Stimulated activated naive CD8-positive, alpha-beta T cell treated with anti-CD3 and anti-CD28 coated beads, Interleukin-15, Interleukin-2, amounts not matched to agents 100 U/mL and 50 U/mL, for 24 hours (primary cell): ENCODE measurements around the gene SCML1.
A peak's percentile ranks its signal among the peaks of the same experiment; 100 is the strongest.
"Not testable (repeated sequence)": the region's sequence is repeated elsewhere in the genome, so short reads cannot be mapped to it uniquely, and the experiment has no call there.

ENCODE experiments used
- ATAC-seq: fragments of 150-1000 bp; cut with Tn5 transposase; one replicate; pipeline ENCODE4 v1.10.0; 2021
- DNase-seq: peaks from one replicate; pipeline ENCODE4 v3.0.0; 2021

SCML1 gene

DNA sequence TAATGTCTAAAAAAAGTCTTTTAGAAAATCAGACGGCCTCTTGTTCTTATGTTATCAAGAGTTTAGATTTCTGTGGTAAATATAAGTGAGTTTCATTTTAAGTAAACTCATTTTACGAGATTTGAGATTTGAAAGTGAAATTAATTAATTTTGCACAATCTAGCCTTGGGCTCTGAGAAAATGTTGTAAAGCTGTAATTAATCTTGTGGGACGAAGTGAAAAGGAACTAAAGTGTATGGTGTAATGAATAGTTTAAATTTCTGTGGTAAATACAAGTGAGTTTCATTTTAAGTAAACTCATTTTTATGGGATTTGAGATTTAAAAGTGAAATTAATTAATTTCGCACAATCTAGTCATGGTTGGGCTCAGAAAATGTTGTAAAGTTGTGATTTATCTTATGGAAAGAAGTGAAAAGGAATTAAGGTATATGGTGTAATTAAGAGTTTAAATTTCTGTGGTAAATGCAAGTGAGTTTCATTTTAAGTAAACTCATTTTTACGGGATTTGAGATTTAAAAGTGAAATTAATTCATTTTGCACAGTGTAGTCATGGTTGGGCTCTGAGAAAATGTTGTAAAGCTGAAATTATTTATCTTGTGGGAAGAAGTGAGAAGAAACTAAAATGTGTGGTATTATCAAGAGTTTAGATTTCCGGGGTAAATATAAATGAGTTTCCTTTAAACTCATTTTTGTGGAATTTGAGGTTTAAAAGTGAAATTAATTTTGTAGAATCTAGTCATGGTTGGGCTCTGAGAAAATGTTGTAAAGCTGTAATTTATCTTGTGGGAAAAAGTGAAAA lies 1.6 kb downstream of the SCML1 start:
- no peak for DNase-seq
- ATAC-seq, result no peak

DNA sequence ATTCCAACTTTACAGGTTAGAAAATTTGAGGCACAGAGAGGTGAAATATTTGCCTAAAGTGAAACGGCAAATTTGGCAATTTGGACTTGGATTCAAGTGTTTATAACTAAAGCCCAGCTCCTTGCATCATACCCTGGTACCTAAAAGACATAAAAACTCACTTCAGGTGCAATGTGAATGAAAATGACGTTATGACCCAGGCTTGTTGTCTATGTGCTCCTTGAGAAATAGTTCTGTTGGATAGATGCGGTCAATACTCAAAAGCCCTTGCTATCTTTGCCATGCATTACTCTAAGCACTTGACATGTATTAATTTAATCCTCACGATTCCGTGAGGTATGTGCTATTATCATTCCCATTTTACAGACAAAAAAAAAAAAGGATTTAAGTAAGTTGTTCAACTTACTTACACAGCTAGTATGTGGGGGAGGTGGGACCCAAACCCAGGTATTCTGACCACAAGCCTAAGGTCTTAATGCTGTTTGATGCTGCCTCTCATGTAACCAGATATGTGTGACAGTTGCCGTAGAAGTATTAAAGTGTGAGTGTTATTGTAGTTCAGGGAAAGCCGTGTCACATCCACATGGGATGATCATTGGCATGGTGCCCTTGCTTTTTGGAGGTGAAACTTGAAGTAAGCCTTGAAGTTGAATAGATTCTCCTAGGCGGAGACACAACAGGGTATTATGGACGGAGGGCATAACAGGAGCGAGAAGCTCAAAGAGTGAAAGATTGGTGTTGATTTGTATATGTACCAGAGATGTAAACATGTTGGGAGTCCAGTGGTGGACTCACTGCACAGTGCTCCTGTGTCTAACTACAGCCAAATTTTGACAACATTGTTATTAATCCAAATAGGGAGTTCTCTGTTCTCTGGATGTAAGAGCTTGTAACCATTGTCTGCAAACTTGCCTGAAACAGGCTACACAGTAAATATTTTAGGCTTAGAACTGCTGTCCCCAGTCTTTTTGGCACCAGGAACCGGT lies 3.1 kb downstream of the SCML1 start:
- ATAC-seq, result no peak

DNA sequence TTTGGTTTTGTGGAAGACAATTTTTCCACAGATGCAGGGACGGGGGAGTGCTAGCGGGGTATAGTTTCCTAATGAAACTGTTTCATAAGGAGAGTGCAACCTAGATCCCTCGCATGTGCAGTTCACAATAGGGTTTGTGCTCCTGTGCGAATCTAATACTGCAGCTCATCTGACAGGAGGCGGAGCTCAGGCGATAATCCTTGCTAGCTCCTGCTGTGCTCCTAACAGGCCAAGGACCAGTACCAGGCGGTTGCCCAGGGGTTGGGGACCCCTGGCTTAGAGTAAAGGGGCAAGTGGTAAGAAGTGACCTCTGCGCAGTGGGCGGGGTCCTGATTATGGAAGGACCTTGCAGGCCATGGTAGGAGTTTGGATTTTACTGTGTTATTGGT lies 3.8 kb downstream of the SCML1 start:
- ATAC-seq (no peak), DNase-seq (no peak)

More for the DNA sequence above, 3.1 kb downstream of the SCML1 start:
- no peak for DNase-seq

DNA sequence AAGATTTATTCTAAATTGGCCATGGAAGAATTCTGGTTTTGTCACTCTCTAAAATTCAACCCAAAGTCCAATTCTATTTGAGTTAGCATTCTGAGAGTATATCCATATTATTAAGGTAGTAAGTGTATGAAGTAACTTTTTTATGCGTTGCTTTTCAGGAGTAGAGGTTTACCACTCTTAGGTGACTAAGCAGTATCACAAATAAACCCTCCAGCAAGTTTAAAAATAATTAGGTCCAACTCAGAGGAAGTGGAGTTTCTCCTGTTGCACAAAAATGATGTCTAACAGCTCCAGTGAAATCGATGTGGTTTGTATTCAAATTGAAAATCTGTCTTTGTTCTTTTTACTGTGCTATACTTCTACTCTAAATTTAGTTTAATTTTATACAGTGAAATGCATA lies 6.6 kb downstream of the SCML1 start:
- DNase-seq (no peak), ATAC-seq (no peak)

DNA sequence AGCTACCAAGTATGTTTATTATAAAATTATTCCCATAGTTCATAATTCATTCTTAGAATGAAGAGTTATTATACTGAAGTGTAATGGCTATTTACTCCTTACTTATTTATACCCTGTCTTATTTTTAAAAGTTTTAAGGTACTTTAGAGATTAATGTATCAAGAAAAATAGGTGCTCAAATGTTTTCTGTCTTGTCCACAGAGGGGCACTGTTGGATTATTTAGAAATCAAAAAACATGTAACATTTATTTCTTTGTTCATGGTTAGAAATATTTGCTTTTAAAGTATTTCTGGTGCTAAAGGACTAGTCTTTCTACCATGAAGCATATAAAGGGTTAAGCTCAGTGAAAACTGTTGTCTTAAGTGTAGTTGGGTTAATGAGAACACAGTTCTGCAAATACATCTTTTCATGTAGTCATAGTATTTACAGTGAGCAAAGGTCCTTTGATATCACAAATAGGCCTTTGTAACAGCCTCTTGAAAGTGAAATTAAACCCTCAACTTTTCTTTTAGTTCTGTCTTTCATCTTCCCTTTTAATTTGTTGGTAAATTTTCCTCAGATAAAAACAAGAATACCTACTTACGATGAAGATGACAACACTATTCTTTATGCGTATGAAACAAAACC lies 7.7 kb downstream of the SCML1 start:
- no peak for DNase-seq
- ATAC-seq, result no peak

DNA sequence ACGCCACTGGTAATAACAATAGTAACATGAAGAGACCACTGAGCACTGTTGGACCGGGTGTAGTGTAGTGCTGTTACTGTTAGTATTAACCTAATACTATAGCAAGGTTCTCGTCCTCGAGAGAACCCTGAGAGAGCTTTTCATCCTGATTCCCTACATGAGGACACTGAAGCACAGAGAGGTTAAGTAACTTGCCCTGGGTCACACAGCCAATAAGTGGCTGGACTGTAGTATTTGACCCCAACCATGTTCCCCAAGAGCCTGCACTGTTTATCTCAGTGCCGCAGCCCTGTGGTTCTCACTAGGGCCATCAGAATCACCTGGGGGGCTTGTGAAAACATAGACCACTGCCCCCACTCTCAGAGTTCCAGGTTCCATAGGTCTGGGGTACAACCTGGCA lies 10.4 kb downstream of the SCML1 start:
- no peak for ATAC-seq
- DNase-seq, result no peak

DNA sequence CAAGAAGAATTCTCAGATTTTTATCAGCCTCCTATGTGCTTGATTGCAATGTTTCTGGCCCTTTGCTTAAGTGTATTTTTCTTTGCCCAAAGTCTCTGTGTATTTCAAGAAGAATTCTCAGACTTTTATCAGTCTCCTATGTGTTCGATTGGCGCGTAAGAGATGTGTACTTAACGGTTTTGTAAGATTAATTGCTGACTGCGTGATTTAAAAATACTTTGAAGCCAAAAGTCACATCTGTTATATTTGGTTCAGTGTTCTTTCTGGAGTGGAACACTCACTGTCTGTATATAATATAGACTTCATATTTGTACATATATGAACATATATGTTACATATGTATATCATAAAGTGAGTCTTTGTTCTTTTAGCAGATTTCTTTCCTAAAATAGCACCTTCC lies 11.4 kb downstream of the SCML1 start:
- ATAC-seq, result no peak
- no peak for DNase-seq

DNA sequence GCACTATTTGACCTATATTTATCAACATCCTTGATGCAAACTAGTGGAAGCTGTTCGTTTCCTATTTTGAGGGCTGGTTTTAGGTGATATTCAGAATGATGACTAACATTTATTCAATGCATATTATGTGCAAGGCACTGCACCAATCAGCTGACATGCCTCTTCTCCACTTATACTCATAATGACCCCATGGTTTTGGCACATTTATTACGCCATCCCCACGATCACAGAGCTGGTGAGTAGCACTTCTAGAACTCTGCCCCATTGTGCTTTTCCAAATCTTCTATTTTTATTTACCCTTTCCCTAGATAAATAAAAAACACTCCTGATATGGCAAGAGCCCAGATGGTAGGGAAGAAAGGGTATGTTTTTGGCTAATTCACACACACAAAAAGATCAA lies 13.1 kb downstream of the SCML1 start:
- no peak for DNase-seq
- ATAC-seq, result no peak

DNA sequence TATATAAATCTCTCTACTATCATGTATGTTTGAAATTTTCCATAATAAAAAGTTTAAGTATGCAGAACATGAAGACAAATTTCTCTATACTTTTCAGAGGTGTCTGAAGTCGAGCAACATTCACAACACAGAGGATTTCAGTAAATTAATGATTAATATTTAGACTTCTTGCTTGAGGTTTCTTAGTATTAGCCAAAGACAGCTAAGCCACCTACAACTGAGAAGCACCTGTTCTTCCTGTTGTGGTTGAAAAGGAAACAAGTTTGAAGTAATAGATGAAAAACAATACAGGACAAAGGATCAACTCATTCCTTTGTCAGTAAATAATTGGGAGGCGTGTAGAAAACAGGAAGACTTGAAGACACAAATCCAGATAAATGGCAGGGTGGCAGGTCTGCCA lies 21.1 kb downstream of the SCML1 start:
- ATAC-seq, result no peak
- no peak for DNase-seq

DNA sequence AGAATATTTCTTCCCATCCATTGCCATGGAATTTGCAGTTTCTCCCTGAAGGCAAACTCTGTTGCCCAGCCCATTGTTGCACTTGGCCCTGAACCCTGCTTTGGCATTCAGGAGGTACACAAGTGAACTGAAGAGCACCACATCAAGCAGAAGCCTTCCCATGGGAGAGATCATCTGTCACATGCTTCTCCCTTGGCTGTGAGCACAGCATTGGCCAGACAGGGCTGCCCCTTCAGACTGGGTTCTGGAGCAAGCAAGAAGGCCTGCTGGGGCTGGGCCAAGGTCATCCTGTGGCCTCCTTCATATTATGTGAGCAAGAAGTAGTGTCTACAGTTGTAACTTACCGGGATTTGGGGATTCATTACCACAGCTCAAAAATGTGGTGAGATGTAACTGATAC lies 22.7 kb downstream of the SCML1 start:
- DNase-seq (no peak), ATAC-seq (no peak)

DNA sequence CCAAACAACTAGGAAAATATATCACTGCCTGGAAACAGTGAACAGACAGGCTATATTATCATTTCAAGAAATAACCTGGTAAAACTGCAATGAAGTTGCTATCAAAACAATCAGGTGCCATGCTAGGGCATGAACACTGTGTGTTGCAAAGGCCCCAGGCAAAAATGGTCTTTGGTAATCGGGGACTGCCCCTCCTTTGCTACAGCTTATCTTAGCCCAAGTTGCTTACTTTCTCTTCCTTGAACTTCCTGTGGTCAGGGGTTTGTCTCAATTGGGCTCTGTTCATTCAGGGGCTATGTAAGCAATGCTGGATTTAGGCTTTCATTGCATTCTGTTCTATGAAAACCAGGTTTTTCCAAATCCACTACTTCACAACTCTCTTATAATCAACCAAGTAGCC lies 30.4 kb downstream of the SCML1 start:
- DNase-seq (no peak), ATAC-seq (no peak)

DNA sequence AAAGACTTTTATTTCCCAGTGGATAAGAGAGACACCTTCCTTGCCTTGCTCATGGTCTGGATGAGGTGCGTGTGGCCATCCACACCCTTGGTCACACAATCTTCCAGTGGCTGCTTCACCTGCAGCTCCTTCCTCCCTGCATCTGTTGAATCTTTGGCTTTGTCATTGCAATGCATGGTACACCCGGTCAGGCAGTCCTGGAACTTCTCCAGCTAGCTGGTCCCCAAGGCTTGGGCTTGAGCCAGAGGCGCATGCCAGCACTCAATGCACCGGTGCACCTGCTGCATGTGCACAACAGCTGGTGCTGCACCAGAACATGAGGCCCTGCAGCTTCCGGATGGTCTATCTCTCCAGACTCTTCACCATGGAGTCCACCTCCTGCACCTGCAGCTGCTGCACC lies 31.7 kb downstream of the SCML1 start:
- ATAC-seq (no peak), DNase-seq (no peak)

DNA sequence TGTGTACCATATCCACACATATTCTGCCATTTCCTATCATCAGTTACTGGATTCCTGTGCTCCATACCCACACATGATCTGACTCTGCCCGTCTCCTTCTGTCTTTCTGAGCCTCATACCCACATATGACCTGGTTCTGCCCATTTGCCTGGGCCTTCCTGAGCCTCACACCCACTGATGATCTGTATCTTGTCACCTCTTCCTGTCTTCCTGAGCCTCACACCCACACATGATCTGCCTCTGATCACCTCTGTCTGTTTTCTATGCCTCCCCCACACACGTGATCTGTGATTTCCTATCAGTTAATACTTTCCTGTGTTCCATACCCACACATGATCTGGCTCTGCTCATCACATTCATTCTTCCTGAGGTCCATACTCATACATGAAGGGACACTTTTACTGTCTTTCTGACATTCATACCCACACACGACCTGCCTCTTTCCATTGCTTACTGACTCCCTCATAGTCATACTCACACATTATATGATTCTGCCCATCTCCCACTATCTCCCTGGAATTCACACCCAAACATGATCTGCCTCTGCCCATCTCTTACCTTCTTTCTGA lies 32.5 kb downstream of the SCML1 start:
- peak; percentile 6 for DNase-seq
- ATAC-seq, result peak; percentile 43

DNA sequence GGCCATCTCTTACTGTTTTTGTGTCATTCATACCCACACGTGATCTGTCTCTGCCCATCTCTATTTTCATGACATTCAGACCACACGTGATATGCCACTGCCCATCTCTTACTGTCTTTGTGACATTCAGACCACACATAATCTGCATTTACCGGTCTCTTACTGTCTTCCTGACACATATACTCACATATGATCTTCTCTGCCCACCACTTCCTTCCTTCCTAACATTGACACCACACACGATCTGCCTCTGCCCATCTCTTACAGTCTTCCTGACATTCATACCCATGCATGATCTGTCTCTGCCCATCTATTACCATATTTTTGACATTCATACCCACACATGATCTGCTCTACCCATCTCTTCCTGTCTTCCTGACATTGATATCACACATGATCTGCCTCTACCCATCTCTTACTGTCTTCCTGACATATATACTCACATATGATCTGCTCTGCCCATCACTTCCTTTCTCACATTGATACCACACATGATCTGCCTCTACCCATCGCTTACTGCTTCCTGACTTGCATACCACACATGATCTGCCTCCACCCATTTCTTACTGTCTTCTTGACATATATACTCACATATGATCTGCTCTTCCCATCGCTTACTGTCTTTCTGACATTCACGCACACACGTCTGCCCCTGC lies 36.1 kb downstream of the SCML1 start:
- ATAC-seq (no peak), DNase-seq (no peak)

DNA sequence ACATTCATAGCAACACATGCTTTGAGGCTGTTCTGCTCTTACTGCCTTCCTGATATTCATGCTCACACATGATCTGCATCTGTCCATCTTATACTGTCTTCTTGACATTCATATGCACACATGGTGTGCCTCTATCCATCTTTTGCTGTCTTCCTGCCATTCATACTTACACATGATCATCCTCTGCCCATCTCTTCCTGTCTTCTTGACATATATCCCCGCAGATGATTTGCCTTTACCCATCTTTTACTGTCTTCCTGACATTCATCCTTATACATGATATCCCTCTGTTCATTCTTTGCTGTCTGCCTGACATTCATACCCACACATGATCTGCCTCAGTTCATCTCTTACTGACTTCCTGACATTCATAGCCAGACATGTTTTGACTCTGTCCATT lies 36.8 kb downstream of the SCML1 start:
- no peak for ATAC-seq
- no peak for DNase-seq

DNA sequence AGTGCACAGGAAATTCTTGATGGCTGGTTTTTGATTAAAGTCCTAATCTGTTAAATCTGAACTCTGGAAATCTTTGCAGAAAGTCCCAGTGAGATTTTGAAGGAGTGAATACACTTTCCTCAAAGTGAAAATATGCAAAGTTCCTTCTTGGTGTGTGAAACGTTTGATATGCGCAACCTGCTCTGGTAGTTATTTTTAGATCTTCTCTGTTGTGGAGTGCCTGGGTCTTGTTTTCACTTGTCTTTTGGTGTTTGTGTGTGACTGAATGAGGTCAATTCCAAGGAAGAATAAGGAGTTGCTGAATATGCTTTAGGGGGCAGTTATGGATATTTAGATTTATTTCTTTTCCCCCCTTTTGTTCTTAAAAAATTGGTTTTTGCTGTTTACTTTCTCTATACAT lies 41.7 kb downstream of the SCML1 start:
- ATAC-seq, result no peak
- no peak for DNase-seq

DNA sequence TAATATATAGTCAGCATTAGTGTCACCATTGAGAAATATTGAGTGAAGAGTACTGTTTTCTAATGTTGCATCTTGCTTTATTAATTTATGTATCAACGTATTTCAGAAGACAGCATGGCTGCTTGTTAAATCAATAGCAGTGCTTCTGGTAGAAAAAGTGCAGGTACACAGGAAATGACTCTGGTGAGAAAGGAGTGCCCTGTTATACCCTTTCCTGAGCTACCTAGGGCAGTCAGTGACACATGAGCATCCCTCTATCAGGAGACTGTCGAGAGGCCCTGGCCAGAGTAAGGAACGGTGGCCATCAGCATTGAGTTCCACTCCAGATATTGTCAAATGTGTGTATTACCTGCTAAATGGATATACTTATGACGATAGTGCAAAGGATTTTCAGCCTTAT lies 42.1 kb downstream of the SCML1 start:
- ATAC-seq, result no peak
- DNase-seq, result no peak

DNA sequence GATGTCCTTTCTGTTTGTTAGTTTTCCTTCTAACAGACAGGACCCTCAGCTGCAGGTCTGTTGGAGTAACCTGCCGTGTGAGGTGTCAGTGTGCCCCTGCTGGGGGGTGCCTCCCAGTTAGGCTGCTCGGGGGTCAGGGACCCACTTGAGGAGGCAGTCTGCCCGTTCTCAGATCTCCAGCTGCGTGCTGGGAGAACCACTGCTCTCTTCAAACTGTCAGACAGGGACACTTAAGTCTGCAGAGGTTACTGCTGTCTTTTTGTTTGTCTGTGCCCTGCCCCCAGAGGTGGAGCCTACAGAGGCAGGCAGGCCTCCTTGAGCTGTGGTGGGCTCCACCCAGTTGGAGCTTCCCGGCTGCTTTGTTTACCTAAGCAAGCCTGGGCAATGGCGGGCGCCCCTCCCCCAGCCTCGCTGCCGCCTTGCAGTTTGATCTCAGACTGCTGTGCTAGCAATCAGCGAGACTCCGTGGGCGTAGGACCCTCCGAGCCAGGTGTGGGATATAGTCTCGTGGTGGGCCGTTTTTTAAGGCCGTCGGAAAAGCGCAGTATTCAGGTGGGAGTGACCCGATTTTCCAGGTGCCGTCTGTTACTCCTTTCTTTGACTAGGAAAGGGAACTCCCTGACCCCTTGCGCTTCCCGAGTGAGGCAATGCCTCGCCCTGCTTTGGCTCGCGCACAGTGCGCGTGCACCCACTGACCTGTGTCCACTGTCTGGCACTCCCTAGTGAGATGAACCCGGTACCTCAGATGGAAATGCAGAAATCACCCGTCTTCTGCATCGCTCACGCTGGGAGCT lies 49.5 kb downstream of the SCML1 start:
- not testable (repeated sequence) for DNase-seq, ATAC-seq

DNA sequence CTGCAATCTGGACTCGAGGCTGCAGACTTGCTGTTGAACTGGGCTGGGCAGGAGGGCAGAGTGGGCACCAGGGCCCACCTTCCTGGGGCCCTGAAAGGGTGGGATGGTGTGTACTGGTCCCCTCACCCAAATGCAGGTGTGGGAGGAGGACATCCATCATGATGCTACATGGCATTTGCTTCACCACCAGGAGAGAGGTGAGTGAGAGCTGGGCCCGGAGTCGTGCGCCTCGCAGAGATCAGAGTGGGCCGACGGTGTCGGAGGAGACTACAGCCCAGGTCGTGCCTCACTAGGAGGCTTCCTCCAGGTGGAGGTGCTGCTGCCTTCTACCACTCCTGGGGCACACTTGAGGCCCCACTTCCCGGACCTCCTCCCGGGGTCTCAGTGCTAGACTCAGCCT lies 50.3 kb downstream of the SCML1 start:
- no peak for DNase-seq
- ATAC-seq, result no peak

DNA sequence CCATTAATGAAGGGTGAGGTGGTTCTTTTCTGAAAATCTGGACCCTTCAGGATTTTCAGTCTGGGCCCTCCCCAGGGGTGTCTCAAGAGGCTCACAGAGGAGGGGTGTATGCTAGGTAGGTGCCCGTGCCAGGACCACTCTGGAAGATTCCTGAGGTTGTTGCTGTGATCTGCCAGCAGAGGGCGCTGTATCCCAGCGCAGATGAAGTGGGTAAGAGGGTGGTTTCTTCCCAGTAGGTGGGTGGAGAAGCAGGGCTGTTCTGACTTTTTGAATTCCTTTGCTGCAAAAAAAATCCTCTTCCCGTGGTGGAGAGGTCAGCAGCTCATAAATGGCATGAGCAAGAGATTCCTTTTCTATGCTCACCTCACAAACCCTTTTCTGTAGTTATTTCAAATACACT lies 51.1 kb downstream of the SCML1 start:
- ATAC-seq, result no peak

DNA sequence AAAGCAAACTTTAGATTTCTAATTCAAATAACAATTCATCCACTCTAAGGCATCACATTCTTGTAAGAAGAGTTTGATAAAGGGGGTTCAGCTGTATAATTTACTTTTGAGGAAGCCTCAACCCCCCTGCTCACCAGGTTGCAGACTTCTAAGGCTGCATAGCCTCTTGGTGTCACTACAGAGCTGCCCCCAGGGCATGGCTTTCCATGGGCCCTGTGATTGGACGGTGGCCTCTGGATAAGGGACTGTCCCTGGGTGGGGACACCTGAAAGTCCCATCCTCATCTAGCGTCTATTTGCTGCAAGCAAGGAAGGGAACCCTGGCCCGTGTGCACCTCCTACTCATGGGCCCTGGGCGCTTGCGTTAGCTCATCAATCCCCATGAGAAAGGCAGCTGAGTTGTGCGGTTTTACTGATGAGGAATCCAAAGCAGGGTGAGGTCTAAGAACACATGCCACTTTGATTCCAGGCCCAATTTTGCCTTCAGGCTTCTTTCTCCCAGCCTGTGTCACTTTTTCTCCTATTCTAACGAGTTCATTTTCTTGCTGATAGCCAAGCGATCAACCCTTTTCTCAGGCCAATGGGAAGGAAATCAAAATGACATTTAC lies 51.8 kb downstream of the SCML1 start:
- DNase-seq, result no peak
- ATAC-seq, result no peak

More for the DNA sequence above, 51.1 kb downstream of the SCML1 start:
- DNase-seq, result peak; percentile 27
